ENCODE measurements around the gene CMSS1. TPM values are rescaled to one million over a fixed set of nuclear protein-coding genes. Genes with fewer than 3 reads are reported as not detected.

Gene CMSS1
- total and polyA plus RNA-seq, 4 donors: 3.8 to 19.5 (median 7.5) TPM

DNA sequence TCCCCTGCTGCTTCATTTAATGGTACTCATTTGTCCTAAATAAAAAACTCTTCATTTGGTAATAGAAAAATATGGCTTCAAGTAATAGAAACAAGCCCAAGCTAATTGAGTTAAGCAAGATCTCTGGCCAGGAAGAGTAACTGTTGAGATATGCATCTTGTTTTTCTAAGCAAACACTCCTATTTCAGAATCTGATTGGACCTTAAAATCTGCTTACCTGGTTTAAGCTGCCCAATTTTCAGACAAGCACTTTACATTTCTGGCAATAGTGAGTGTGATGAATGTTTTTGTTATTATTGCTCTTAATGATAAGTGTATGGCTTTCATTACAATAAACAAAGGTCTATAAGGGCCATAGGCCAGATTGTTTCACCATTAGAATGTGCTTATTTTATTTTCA is 86.2 kb downstream of the CMSS1 start (continued):
- TF ChIP-seq, protein P1, sequence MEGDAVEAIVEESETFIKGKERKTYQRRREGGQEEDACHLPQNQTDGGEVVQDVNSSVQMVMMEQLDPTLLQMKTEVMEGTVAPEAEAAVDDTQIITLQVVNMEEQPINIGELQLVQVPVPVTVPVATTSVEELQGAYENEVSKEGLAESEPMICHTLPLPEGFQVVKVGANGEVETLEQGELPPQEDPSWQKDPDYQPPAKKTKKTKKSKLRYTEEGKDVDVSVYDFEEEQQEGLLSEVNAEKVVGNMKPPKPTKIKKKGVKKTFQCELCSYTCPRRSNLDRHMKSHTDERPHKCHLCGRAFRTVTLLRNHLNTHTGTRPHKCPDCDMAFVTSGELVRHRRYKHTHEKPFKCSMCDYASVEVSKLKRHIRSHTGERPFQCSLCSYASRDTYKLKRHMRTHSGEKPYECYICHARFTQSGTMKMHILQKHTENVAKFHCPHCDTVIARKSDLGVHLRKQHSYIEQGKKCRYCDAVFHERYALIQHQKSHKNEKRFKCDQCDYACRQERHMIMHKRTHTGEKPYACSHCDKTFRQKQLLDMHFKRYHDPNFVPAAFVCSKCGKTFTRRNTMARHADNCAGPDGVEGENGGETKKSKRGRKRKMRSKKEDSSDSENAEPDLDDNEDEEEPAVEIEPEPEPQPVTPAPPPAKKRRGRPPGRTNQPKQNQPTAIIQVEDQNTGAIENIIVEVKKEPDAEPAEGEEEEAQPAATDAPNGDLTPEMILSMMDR (IDR thresholded peaks at IDR 0.05; ENCODE audit: low read depth, low read length, missing input control): no peak
- TF ChIP-seq RXRA (IDR thresholded peaks at IDR 0.05): no peak
- TF ChIP-seq HNF4G (IDR thresholded peaks at IDR 0.05): no peak

- Histone ChIP-seq H3K27ac (ENCODE audit: low read depth in 1 of 2, low read length in 2 of 2) (no peak overlapping the region), H3K4me1 (ENCODE audit: control insufficient read depth in 4 of 4, insufficient read depth in 4 of 4, low read length in 3 of 4) (peaks cover 0 to 7% (median 1%) of the 10 kb centered on the region in 4 donors), H3K36me3 (ENCODE audit: control insufficient read depth in 4 of 4, insufficient read depth in 3 of 4, low read depth in 1 of 4, low read length in 3 of 4) (no peaks in the 10 kb centered on the region), H3K27me3 (ENCODE audit: control insufficient read depth in 4 of 4, insufficient read depth in 4 of 4, low read length in 3 of 4) (no peaks in the 10 kb centered on the region), H3K9me3 (ENCODE audit: control insufficient read depth in 4 of 4, low read length in 3 of 4) (no peaks in the 10 kb centered on the region), H3K9ac (ENCODE audit: low read depth in 1 of 2, low read length in 2 of 2) (no peak overlapping the region), H3K4me3 (ENCODE audit: low read depth in 1 of 3, low read length in 3 of 3) (no peak overlapping the region)
- DNase-seq (ENCODE audit: low spot score): no peak
- no peak for TF ChIP-seq NR2F2 (IDR thresholded peaks at IDR 0.05)
- TF ChIP-seq YY1 (IDR thresholded peaks at IDR 0.05): no peak
- TF ChIP-seq TAF1 (conservative IDR thresholded peaks at IDR 0.05): no peak
- TF ChIP-seq, protein P2, sequence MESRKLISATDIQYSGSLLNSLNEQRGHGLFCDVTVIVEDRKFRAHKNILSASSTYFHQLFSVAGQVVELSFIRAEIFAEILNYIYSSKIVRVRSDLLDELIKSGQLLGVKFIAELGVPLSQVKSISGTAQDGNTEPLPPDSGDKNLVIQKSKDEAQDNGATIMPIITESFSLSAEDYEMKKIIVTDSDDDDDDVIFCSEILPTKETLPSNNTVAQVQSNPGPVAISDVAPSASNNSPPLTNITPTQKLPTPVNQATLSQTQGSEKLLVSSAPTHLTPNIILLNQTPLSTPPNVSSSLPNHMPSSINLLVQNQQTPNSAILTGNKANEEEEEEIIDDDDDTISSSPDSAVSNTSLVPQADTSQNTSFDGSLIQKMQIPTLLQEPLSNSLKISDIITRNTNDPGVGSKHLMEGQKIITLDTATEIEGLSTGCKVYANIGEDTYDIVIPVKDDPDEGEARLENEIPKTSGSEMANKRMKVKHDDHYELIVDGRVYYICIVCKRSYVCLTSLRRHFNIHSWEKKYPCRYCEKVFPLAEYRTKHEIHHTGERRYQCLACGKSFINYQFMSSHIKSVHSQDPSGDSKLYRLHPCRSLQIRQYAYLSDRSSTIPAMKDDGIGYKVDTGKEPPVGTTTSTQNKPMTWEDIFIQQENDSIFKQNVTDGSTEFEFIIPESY (IDR thresholded peaks at IDR 0.05): no peak
- no peak for TF ChIP-seq JUND (IDR thresholded peaks at IDR 0.05)
- TF ChIP-seq MAX (IDR thresholded peaks at IDR 0.05): no peak
- WGBS: 79% methylated on average over 2 of the region's 2 CpGs
Observed at GRCh38 chr3:99907959-99908544, 90.4 kb downstream of the CMSS1 start.

DNA sequence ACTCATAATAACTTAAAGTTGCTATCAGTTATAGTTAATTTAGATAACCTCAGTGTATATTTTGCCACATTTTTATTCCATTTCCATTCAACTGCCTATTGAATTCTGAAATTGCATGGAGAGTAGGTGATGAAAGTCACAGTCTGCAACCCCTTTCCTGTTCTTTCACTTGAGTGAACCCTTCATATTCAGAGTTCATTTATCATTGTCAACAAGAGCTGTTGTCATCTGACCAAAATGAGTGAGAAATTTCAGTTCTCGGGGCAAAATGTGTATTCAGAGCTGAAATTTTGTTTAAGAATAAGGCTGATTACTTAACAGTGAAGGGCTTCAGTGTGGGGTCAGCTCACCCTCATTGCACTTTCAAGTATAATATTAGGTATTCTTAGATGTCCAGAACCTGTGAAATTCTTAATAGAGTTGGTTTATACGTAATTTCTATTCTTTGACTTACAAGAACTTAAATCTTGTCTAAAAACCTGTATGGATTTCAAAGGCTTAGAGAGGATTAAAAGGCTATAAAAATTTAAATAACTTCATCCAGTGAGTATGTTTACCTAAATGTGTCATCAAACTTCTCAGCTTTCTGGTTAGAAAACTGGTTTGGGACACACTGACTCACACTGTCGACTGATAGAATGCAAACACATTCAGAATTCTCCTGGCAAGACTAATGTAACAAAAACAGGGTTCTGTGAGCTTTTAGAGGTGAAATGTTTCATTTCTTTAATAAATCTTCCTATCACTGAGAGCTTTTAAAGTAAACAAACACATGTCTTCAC is 92.2 kb downstream of the CMSS1 start:
- no peak for TF ChIP-seq RAD21 (IDR thresholded peaks at IDR 0.05)
- no peak for TF ChIP-seq SP1 (IDR thresholded peaks at IDR 0.05)
- TF ChIP-seq JUND (IDR thresholded peaks at IDR 0.05): no peak
- no peak for TF ChIP-seq YY1 (IDR thresholded peaks at IDR 0.05)
- TF ChIP-seq NR2F2 (IDR thresholded peaks at IDR 0.05): no peak
- TF ChIP-seq, protein P2 (IDR thresholded peaks at IDR 0.05): no peak
- TF ChIP-seq, protein P1 (IDR thresholded peaks at IDR 0.05; ENCODE audit: low read depth, low read length, missing input control): no peak
- TF ChIP-seq HNF4A (conservative IDR thresholded peaks at IDR 0.05): no peak
- no peak for TF ChIP-seq MAX (IDR thresholded peaks at IDR 0.05)
- TF ChIP-seq TAF1 (conservative IDR thresholded peaks at IDR 0.05): no peak
- no peak for TF ChIP-seq GABPA (IDR thresholded peaks at IDR 0.05 in 1 of 2, conservative IDR thresholded peaks at IDR 0.05 in 1 of 2)
- no peak for TF ChIP-seq FOXA2 (IDR thresholded peaks at IDR 0.05)
- TF ChIP-seq HNF4G (IDR thresholded peaks at IDR 0.05): no peak
- no peak for TF ChIP-seq RXRA (IDR thresholded peaks at IDR 0.05)
- TF ChIP-seq FOXA1 (IDR thresholded peaks at IDR 0.05): no peak
- TF ChIP-seq EGR1 (IDR thresholded peaks at IDR 0.05; ENCODE audit: low read depth in 2 of 2): no peak
- 58% methylated on average over 3 of the region's 3 CpGs for WGBS
- H3K4me1 ChIP-seq (ENCODE audit: control insufficient read depth in 4 of 4, insufficient read depth in 4 of 4, low read length in 3 of 4): peaks cover 0 to 7% (median 1%) of the 10 kb centered on the region in 4 donors
- H3K4me3 ChIP-seq (ENCODE audit: low read depth in 1 of 3, low read length in 3 of 3): no peak overlapping the region
- H3K9me3 ChIP-seq (ENCODE audit: control insufficient read depth in 4 of 4, low read length in 3 of 4): no peaks in the 10 kb centered on the region
- no peak overlapping the region for H3K27ac ChIP-seq (ENCODE audit: low read depth in 1 of 2, low read length in 2 of 2)
- no peaks in the 10 kb centered on the region for H3K36me3 ChIP-seq (ENCODE audit: control insufficient read depth in 4 of 4, insufficient read depth in 3 of 4, low read depth in 1 of 4, low read length in 3 of 4)
- H3K9ac ChIP-seq (ENCODE audit: low read depth in 1 of 2, low read length in 2 of 2): no peak overlapping the region
- H3K27me3 ChIP-seq (ENCODE audit: control insufficient read depth in 4 of 4, insufficient read depth in 4 of 4, low read length in 3 of 4): no peaks in the 10 kb centered on the region
- DNase-seq (ENCODE audit: low spot score): no peak
